WTC11 (cell line): ENCODE results near the gene LENG9. TPM values are rescaled to one million over a fixed set of nuclear protein-coding genes. Genes with fewer than 3 reads are reported as not detected.
A peak's percentile ranks its signal among the peaks of the same experiment; 100 is the strongest.

Experiments
- ARID4B ChIP-seq: sonication (generic); formaldehyde crosslinking; IDR thresholded peaks from 2 replicates; pipeline ENCODE4 v1.8.0; 2023; ENCODE audit warnings: missing genetic modification reagents, mild to moderate bottlenecking, borderline replicate concordance
- ATF1 ChIP-seq: sonication (generic); formaldehyde crosslinking; IDR thresholded peaks from 2 replicates; pipeline ENCODE4 v1.8.1; 2023; ENCODE audit warnings: mild to moderate bottlenecking, moderate library complexity, missing genetic modification reagents
- ATF2 ChIP-seq: sonication (generic); formaldehyde crosslinking; IDR thresholded peaks from 2 replicates; pipeline ENCODE4 v1.8.1; 2022; ENCODE audit warnings: low read depth, missing genetic modification reagents, borderline replicate concordance
- ATF3 ChIP-seq: sonication (generic); formaldehyde crosslinking; conservative IDR thresholded peaks from 2 replicates; pipeline ENCODE4 v1.8.1; 2022; ENCODE audit warnings: mild to moderate bottlenecking, missing genetic modification reagents
- E2F4 ChIP-seq: sonication (generic); formaldehyde crosslinking; IDR thresholded peaks from 2 replicates; pipeline ENCODE4 v1.8.1; 2022; ENCODE audit warnings: low read depth, mild to moderate bottlenecking, moderate library complexity, missing genetic modification reagents, borderline replicate concordance
- ESRRA ChIP-seq: sonication (generic); formaldehyde crosslinking; IDR thresholded peaks from 2 replicates; pipeline ENCODE4 v1.8.1; 2022; ENCODE audit warnings: mild to moderate bottlenecking, missing genetic modification reagents, borderline replicate concordance
- ETV6 ChIP-seq: sonication (generic); formaldehyde crosslinking; IDR thresholded peaks from 2 replicates; pipeline ENCODE4 v1.8.1; 2022; ENCODE audit warnings: mild to moderate bottlenecking, missing genetic modification reagents
- FOXJ3 ChIP-seq: sonication (generic); formaldehyde crosslinking; IDR thresholded peaks from 2 replicates; pipeline ENCODE4 v1.9.0; 2021; ENCODE audit warnings: missing genetic modification reagents, mild to moderate bottlenecking, borderline replicate concordance
- GRHL2 ChIP-seq: fragments of 250-450 bp; sonication (Bioruptor Pico); IDR thresholded peaks from 2 replicates; pipeline ENCODE4 v1.8.0; 2022; ENCODE audit warnings: mild to moderate bottlenecking, moderate library complexity; ENCODE audit not compliant: insufficient replicate concordance, severe bottlenecking
- GTF2I ChIP-seq: fragments of 250-450 bp; sonication (Bioruptor Pico); conservative IDR thresholded peaks from 2 replicates; pipeline ENCODE4 v1.4.0; 2021; ENCODE audit warnings: mild to moderate bottlenecking
- KAT7 ChIP-seq: sonication (generic); formaldehyde crosslinking; IDR thresholded peaks from 2 replicates; pipeline ENCODE4 v1.8.1; 2023; ENCODE audit warnings: missing genetic modification reagents, mild to moderate bottlenecking, borderline replicate concordance
- MXD4 ChIP-seq: fragments of 250-450 bp; sonication (Bioruptor Pico); IDR thresholded peaks from 2 replicates; pipeline ENCODE4 v1.8.0; 2021; ENCODE audit warnings: mild to moderate bottlenecking, moderate library complexity, borderline replicate concordance
- MYBL2 ChIP-seq: sonication (generic); formaldehyde crosslinking; IDR thresholded peaks from 2 replicates; pipeline ENCODE4 v1.8.1; 2023; ENCODE audit warnings: mild to moderate bottlenecking, moderate library complexity, missing genetic modification reagents
- NR1H2 ChIP-seq: sonication (generic); formaldehyde crosslinking; IDR thresholded peaks from 2 replicates; pipeline ENCODE4 v1.9.0; 2021; ENCODE audit warnings: mild to moderate bottlenecking, moderate library complexity, missing genetic modification reagents
- NR2C2 ChIP-seq: sonication (generic); formaldehyde crosslinking; IDR thresholded peaks from 2 replicates; pipeline ENCODE4 v1.8.0; 2022; ENCODE audit warnings: mild to moderate bottlenecking, missing genetic modification reagents
- NR3C1 ChIP-seq: sonication (generic); formaldehyde crosslinking; conservative IDR thresholded peaks from 2 replicates; pipeline ENCODE4 v1.8.1; 2023; ENCODE audit warnings: low read depth, mild to moderate bottlenecking, missing genetic modification reagents
- RELA ChIP-seq: sonication (generic); formaldehyde crosslinking; IDR thresholded peaks from 2 replicates; pipeline ENCODE4 v1.8.1; 2022; ENCODE audit warnings: missing genetic modification reagents, mild to moderate bottlenecking, borderline replicate concordance
- TCF7 ChIP-seq: sonication (generic); formaldehyde crosslinking; IDR thresholded peaks from 2 replicates; pipeline ENCODE4 v1.8.0; 2022; ENCODE audit warnings: mild to moderate bottlenecking, low read depth, missing genetic modification reagents, moderate library complexity
- TEAD4 ChIP-seq: sonication (generic); formaldehyde crosslinking; IDR thresholded peaks from 2 replicates; pipeline ENCODE4 v1.8.0; 2022; ENCODE audit warnings: mild to moderate bottlenecking, missing genetic modification reagents
- total RNA-seq: library from RNA; stranded (reverse); gene quantifications from 3 replicates; pipeline ENCODE4 v1.2.3, GENCODE V29; 2021
- TF ChIP-seq, protein P1 (sequence below): sonication (generic); formaldehyde crosslinking; IDR thresholded peaks from 2 replicates; pipeline ENCODE4 v1.8.1; 2023; ENCODE audit warnings: mild to moderate bottlenecking, missing genetic modification reagents, moderate library complexity
- TF ChIP-seq, protein P2 (sequence below): sonication (generic); formaldehyde crosslinking; IDR thresholded peaks from 2 replicates; pipeline ENCODE4 v1.8.0; 2023; ENCODE audit warnings: mild to moderate bottlenecking, missing genetic modification reagents
- TF ChIP-seq, protein P3 (sequence below): sonication (generic); formaldehyde crosslinking; IDR thresholded peaks from 2 replicates; pipeline ENCODE4 v1.8.1; 2023; ENCODE audit warnings: mild to moderate bottlenecking, missing genetic modification reagents, moderate library complexity
- TF ChIP-seq, protein P4 (sequence below): sonication (generic); formaldehyde crosslinking; IDR thresholded peaks from 2 replicates; pipeline ENCODE4 v1.8.0; 2022; ENCODE audit warnings: mild to moderate bottlenecking, missing genetic modification reagents
- TF ChIP-seq, protein P5 (sequence below): fragments of 250-450 bp; sonication (Bioruptor Pico); IDR thresholded peaks from 2 replicates; pipeline ENCODE4 v1.9.0; 2021; ENCODE audit warnings: mild to moderate bottlenecking

The LENG9 gene
- total RNA-seq, 1 experiment from 2014 or later, result 6.1 TPM

- TF ChIP-seq FOXJ3 (CRISPR knock-in tag), result no peak
- no peak for TF ChIP-seq NR1H2 (CRISPR knock-in tag)
- TF ChIP-seq, protein P1, sequence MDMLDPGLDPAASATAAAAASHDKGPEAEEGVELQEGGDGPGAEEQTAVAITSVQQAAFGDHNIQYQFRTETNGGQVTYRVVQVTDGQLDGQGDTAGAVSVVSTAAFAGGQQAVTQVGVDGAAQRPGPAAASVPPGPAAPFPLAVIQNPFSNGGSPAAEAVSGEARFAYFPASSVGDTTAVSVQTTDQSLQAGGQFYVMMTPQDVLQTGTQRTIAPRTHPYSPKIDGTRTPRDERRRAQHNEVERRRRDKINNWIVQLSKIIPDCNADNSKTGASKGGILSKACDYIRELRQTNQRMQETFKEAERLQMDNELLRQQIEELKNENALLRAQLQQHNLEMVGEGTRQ (CRISPR knock-in tag), result no peak
- TF ChIP-seq, protein P2, sequence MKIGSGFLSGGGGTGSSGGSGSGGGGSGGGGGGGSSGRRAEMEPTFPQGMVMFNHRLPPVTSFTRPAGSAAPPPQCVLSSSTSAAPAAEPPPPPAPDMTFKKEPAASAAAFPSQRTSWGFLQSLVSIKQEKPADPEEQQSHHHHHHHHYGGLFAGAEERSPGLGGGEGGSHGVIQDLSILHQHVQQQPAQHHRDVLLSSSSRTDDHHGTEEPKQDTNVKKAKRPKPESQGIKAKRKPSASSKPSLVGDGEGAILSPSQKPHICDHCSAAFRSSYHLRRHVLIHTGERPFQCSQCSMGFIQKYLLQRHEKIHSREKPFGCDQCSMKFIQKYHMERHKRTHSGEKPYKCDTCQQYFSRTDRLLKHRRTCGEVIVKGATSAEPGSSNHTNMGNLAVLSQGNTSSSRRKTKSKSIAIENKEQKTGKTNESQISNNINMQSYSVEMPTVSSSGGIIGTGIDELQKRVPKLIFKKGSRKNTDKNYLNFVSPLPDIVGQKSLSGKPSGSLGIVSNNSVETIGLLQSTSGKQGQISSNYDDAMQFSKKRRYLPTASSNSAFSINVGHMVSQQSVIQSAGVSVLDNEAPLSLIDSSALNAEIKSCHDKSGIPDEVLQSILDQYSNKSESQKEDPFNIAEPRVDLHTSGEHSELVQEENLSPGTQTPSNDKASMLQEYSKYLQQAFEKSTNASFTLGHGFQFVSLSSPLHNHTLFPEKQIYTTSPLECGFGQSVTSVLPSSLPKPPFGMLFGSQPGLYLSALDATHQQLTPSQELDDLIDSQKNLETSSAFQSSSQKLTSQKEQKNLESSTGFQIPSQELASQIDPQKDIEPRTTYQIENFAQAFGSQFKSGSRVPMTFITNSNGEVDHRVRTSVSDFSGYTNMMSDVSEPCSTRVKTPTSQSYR (CRISPR knock-in tag), result no peak
- no peak for TF ChIP-seq ATF2 (CRISPR knock-in tag)
- TF ChIP-seq ESRRA, result no peak
- TF ChIP-seq, protein P3, sequence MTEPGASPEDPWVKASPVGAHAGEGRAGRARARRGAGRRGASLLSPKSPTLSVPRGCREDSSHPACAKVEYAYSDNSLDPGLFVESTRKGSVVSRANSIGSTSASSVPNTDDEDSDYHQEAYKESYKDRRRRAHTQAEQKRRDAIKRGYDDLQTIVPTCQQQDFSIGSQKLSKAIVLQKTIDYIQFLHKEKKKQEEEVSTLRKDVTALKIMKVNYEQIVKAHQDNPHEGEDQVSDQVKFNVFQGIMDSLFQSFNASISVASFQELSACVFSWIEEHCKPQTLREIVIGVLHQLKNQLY, result 0 out of 2 replicates have a peak, but pooled peaks have one; percentile 27
- TF ChIP-seq MYBL2, result peak; percentile 46; the same call in 1 of the 2 replicates
- TF ChIP-seq MXD4 (CRISPR knock-in tag), result no peak
- no peak for TF ChIP-seq NR3C1 (CRISPR knock-in tag)
- TF ChIP-seq, protein P4, sequence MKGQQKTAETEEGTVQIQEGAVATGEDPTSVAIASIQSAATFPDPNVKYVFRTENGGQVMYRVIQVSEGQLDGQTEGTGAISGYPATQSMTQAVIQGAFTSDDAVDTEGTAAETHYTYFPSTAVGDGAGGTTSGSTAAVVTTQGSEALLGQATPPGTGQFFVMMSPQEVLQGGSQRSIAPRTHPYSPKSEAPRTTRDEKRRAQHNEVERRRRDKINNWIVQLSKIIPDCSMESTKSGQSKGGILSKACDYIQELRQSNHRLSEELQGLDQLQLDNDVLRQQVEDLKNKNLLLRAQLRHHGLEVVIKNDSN, result peak; percentile 24; the same call in 1 of the 2 replicates
- peak; percentile 63 for TF ChIP-seq ETV6
- TF ChIP-seq, protein P5, sequence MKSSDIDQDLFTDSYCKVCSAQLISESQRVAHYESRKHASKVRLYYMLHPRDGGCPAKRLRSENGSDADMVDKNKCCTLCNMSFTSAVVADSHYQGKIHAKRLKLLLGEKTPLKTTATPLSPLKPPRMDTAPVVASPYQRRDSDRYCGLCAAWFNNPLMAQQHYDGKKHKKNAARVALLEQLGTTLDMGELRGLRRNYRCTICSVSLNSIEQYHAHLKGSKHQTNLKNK (CRISPR knock-in tag), result no peak
- no peak for TF ChIP-seq E2F4 (CRISPR knock-in tag)
- TF ChIP-seq GRHL2, result no peak
- no peak for TF ChIP-seq ARID4B (CRISPR knock-in tag)
- no peak for TF ChIP-seq KAT7
- TF ChIP-seq TEAD4, result no peak
- no peak for TF ChIP-seq TCF7
- peak; percentile 69; the same call in 1 of the 2 replicates for TF ChIP-seq NR2C2 (CRISPR knock-in tag)
- TF ChIP-seq ATF3 (CRISPR knock-in tag), result no peak
- no peak for TF ChIP-seq RELA
- TF ChIP-seq ATF1 (CRISPR knock-in tag), result no peak; the same call in 1 of the 2 replicates
- TF ChIP-seq GTF2I (CRISPR knock-in tag), result no peak
Observed at GRCh38 chr19:54464630-54465425, 1.2 kb upstream of the LENG9 start (continued).
